ENCODE data around the gene SRGAP2C. TPM values are rescaled to one million over a fixed set of nuclear protein-coding genes. Genes with fewer than 3 reads are reported as not detected.
A peak's percentile ranks its signal among the peaks of the same experiment; 100 is the strongest.
"Not testable (repeated sequence)": the region's sequence is repeated elsewhere in the genome, so short reads cannot be mapped to it uniquely, and the experiment has no call there.

Gene SRGAP2C
- total RNA-seq, 1 donor from 2014 or later, result 34.2 TPM

DNA sequence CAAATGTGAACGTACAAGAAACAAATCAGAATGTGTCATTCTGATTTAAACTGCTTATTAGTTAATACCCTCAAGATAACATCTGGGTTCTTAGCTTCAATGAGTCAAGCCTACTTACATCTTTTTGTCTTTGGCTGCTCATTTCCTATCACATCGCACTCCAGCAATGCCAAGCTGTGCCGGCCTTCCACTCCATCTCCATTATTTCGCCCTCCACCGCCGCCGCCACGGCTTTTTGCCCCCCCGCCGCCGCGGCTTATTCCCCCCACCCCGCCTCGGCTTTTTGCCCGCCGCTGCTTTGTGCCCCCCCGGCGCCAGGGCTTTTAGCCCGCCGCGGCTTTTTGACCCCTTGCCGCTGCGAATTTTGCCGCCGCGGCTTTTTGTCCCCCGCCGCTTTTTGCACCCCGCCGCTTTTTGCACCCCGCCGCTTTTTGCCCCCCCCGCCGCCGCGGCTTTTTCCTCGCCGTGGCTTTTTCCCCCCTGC, 211.0 kb downstream of the SRGAP2C start:
- H3K27me3 Mint-ChIP-seq (ENCODE audit: low read depth); H3K36me3 Mint-ChIP-seq (ENCODE audit: low read depth); H3K4me1 Mint-ChIP-seq (ENCODE audit: low read depth); H3K9me3 Mint-ChIP-seq (ENCODE audit: low read depth); DNase-seq (ENCODE audit: low spot score): not testable (repeated sequence)
- peak overlapping the region; percentile 32 for H3K27ac Mint-ChIP-seq (ENCODE audit: unreplicated experiment)
- H3K4me3 Mint-ChIP-seq (ENCODE audit: unreplicated experiment), result peak overlapping the region; percentile 71

DNA sequence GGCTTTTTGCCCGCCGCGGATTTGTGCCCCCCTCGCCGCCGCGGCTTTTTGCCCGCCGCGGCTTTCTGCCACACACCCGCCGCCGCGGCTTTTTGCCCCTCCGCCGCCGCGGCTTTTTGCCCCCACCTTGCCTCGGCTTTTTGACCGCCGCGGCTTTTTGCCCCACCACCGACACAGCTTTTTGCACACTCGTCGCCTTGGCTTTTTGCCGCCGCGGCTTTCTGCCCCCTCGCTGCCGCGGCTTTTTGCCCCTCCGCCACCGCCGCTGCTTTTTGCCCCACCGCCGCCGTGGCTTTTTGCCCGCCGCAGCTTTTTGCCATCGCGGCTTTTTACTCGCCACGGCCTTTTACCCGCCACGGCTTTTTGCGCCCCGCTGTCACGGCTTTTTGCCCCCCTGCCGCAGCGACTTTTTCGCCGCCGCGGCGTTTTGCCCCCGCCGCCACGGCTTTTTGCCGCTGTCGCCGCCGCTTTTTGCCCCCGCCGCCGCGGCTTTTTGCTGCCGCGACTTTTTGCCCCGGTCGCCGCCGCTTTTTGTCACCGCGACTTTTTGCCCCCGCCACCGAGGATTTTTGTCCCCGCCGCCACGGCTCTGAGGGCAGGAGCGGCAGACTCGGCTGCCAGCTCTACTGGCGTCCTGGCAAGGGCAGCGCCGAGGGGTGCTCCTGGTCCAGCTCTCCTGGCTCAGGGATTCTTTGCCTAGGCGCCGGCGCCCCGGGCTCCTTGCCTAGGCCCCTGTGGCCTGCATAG, 211.7 kb downstream of the SRGAP2C start:
- Mint-ChIP-seq H3K27ac (ENCODE audit: unreplicated experiment) (peak overlapping the region; percentile 8), H3K9me3 (ENCODE audit: low read depth) (peaks cover 16% of the 10 kb centered on the region), H3K36me3 (ENCODE audit: low read depth) (peaks cover 14% of the 10 kb centered on the region), H3K4me3 (ENCODE audit: unreplicated experiment) (peak overlapping the region; percentile 82)
- H3K4me1 Mint-ChIP-seq (ENCODE audit: low read depth); H3K27me3 Mint-ChIP-seq (ENCODE audit: low read depth): not testable (repeated sequence)
- TF ChIP-seq CTCF (IDR thresholded peaks at IDR 0.05), result peak; percentile 31
- DNase-seq (ENCODE audit: low spot score), result peak; percentile 95

DNA sequence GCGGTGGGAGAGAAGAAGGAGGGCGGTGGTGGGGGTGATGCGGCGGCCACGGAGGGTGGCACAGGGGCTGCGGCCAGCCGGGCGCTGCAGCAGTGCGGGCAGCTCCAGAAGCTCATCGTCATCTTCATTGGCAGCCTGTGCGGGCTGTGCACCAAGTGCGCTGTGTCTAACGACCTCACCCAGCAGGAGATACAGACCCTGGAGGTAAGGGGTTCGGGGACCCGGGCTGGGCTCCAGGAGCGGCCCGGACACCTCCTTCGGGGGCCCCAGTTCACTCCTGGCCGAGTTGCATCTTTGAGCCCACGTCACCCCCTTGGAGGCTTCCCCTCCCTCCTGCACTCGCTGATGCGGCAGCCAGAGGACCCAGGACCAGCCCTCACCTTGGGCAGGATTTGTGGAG, 212.3 kb downstream of the SRGAP2C start:
- not testable (repeated sequence) for H3K27ac Mint-ChIP-seq (ENCODE audit: unreplicated experiment); H3K4me1 Mint-ChIP-seq (ENCODE audit: low read depth); H3K27me3 Mint-ChIP-seq (ENCODE audit: low read depth); DNase-seq (ENCODE audit: low spot score)
- Mint-ChIP-seq H3K4me3 (ENCODE audit: unreplicated experiment) (peak overlapping the region; percentile 82), H3K9me3 (ENCODE audit: low read depth) (peaks cover 16% of the 10 kb centered on the region), H3K36me3 (ENCODE audit: low read depth) (peaks cover 14% of the 10 kb centered on the region)

- Mint-ChIP-seq H3K9me3 (ENCODE audit: low read depth) (peaks cover 16% of the 10 kb centered on the region), H3K36me3 (ENCODE audit: low read depth) (peaks cover 16% of the 10 kb centered on the region)
- not testable (repeated sequence) for H3K27me3 Mint-ChIP-seq (ENCODE audit: low read depth); DNase-seq (ENCODE audit: low spot score); H3K4me1 Mint-ChIP-seq (ENCODE audit: low read depth); H3K27ac Mint-ChIP-seq (ENCODE audit: unreplicated experiment); H3K4me3 Mint-ChIP-seq (ENCODE audit: unreplicated experiment)
Observed at GRCh38 chr1:121399193-121399592, 214.4 kb downstream of the SRGAP2C start.

DNA sequence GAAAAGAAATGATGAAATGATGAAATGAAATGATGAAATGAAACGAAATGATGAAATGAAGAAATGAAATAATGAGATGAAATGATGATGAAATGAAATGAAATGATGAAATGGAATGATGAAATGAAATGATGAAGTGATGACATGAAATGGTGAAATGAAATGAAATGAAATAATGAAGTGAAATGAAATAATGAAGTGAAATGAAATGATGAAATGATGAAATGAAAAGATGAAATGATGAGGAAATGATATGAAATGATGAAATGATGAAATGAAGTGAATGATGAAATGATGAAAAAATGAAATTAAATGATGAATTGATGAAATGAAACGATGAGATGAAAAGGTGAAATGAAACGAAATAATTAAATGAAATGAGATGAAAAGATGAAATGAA, 215.3 kb downstream of the SRGAP2C start:
- peak overlapping the region; percentile 65 for H3K27ac Mint-ChIP-seq (ENCODE audit: unreplicated experiment)
- H3K9me3 Mint-ChIP-seq (ENCODE audit: low read depth), result peaks cover 16% of the 10 kb centered on the region
- not testable (repeated sequence) for DNase-seq (ENCODE audit: low spot score); H3K27me3 Mint-ChIP-seq (ENCODE audit: low read depth); H3K4me3 Mint-ChIP-seq (ENCODE audit: unreplicated experiment); H3K4me1 Mint-ChIP-seq (ENCODE audit: low read depth)
- H3K36me3 Mint-ChIP-seq (ENCODE audit: low read depth), result peaks cover 16% of the 10 kb centered on the region

DNA sequence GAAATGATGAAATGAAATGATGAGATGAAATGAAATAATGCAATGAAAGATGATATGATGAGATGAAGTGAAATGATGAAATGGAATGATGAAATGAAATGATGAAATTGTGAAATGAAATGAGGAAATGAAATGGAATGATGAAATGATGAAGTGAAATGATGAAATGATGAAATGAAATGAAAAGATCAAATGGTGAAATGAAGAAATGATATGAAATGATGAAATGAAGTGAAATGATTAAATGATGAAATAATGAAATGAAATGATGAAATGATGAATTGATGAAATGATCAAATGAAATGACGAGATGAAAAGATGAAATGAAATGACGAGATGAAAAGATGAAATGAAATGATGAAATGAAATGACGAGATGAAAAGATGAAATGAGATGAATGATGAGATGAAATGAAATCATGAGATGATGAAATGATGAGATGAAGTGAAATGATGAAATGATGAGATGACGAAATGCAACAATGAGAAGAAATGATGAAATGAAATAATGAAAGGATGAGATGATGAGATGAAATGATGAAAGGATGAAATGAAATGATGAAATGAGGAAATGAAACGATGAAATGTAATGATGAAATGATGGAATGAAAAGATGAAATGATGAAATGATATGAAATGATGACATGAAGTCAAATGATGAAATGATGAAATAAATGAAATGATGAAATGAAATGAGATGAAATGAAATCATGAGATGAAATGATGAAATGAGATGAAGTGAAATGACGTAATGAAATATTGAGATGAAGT, 216.0 kb downstream of the SRGAP2C start:
- not testable (repeated sequence) for H3K4me3 Mint-ChIP-seq (ENCODE audit: unreplicated experiment); H3K4me1 Mint-ChIP-seq (ENCODE audit: low read depth); DNase-seq (ENCODE audit: low spot score); H3K27me3 Mint-ChIP-seq (ENCODE audit: low read depth)
- peak overlapping the region; percentile 65 for H3K27ac Mint-ChIP-seq (ENCODE audit: unreplicated experiment)
- H3K9me3 Mint-ChIP-seq (ENCODE audit: low read depth), result peaks cover 16% of the 10 kb centered on the region
- peaks cover 16% of the 10 kb centered on the region for H3K36me3 Mint-ChIP-seq (ENCODE audit: low read depth)

DNA sequence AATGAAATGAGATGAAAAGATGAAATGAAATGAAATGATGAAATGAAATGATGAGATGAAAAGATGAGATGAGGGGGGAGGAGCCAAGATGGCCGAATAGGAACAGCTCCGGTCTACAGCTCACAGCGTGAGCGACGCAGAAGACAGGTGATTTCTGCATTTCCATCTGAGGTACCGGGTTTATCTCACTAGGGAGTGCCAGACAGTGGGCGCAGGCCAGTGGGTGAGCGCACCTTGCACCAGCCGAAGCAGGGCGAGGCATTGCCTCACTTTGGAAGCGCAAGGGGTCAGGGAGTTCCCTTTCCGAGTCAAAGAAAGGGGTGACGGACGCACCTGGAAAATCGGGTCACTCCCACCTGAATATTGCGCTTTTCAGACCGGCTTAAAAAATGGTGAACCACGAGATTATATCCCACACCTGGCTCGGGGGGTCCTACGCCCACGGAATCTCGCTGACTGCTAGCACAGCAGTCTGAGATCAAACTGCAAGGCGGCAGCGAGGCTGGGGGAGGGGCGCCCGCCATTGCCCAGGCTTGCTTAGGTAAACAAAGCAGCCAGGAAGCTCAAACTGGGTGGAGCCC, 216.7 kb downstream of the SRGAP2C start:
- H3K4me3 Mint-ChIP-seq (ENCODE audit: unreplicated experiment); H3K27ac Mint-ChIP-seq (ENCODE audit: unreplicated experiment); DNase-seq (ENCODE audit: low spot score); H3K27me3 Mint-ChIP-seq (ENCODE audit: low read depth); H3K4me1 Mint-ChIP-seq (ENCODE audit: low read depth): not testable (repeated sequence)
- peaks cover 16% of the 10 kb centered on the region for H3K36me3 Mint-ChIP-seq (ENCODE audit: low read depth)
- H3K9me3 Mint-ChIP-seq (ENCODE audit: low read depth), result peaks cover 16% of the 10 kb centered on the region

- Mint-ChIP-seq H3K9me3 (ENCODE audit: low read depth) (peaks cover 16% of the 10 kb centered on the region), H3K36me3 (ENCODE audit: low read depth) (peaks cover 16% of the 10 kb centered on the region)
Observed at GRCh38 chr1:121403254-121403653, 218.5 kb downstream of the SRGAP2C start.

More at GRCh38 chr1:121403254-121403653, 218.5 kb downstream of the SRGAP2C start:
- H3K27me3 Mint-ChIP-seq (ENCODE audit: low read depth); H3K4me3 Mint-ChIP-seq (ENCODE audit: unreplicated experiment); DNase-seq (ENCODE audit: low spot score); H3K27ac Mint-ChIP-seq (ENCODE audit: unreplicated experiment); H3K4me1 Mint-ChIP-seq (ENCODE audit: low read depth): not testable (repeated sequence)

All from chondrocyte (in vitro differentiated cells).